Natural killer cell (primary cell): ENCODE data around the gene PVR. TPM values are rescaled to one million over a fixed set of nuclear protein-coding genes. Genes with fewer than 3 reads are reported as not detected.
A peak's percentile ranks its signal among the peaks of the same experiment; 100 is the strongest.

Experiments used
- ATAC-seq, 3 donors: fragments of 150-1000 bp in 2 of 3; fragments of 200-7000 bp in 1 of 3; cut with Tn5 transposase; 1 replicate in 1 of 3; 2 replicates in 2 of 3; pipeline ENCODE4 v1.10.0; 2021; ENCODE audit warnings: mild to moderate bottlenecking in 2 of 3, moderate library complexity in 2 of 3
- DNase-seq, 2 donors: peaks; one replicate each; pipeline versions ENCODE4 v3.0.0 to v3.0.0-alpha.2; 2013 to 2021; ENCODE audit warnings: mixed read lengths in 1 of 2
- H3K27ac ChIP-seq: one replicate; pipeline ENCODE4 v1.5.1; 2013; ENCODE audit warnings: mild to moderate bottlenecking, low read length
- H3K27me3 ChIP-seq: one replicate; pipeline ENCODE4 v1.6.1; 2013; ENCODE audit warnings: low read length; ENCODE audit not compliant: control insufficient read depth, insufficient read depth
- H3K36me3 ChIP-seq: one replicate; pipeline ENCODE4 v1.6.1; 2013; ENCODE audit warnings: low read length; ENCODE audit not compliant: control insufficient read depth, insufficient read depth
- H3K4me1 ChIP-seq: one replicate; pipeline ENCODE4 v1.6.1; 2013; ENCODE audit warnings: low read length; ENCODE audit not compliant: control insufficient read depth, insufficient read depth
- H3K4me3 ChIP-seq: one replicate; pipeline ENCODE4 v1.5.1; 2013; ENCODE audit warnings: low read length
- H3K9me3 ChIP-seq: one replicate; pipeline ENCODE4 v1.6.1; 2013; ENCODE audit warnings: low read length; ENCODE audit not compliant: control insufficient read depth, insufficient read depth
- H3K27ac Mint-ChIP-seq, 2 donors: one replicate each; pipeline ENCODE4 v1.8.0; 2022; ENCODE audit warnings: mild to moderate bottlenecking in 2 of 2, mixed read lengths in 2 of 2, moderate library complexity in 1 of 2
- H3K27me3 Mint-ChIP-seq, 2 donors: one replicate each; pipeline ENCODE4 v1.8.0; 2022; ENCODE audit warnings: low read depth in 2 of 2, mixed read lengths in 2 of 2
- H3K36me3 Mint-ChIP-seq: one replicate; pipeline ENCODE4 v1.8.0; 2022; ENCODE audit warnings: mixed read lengths
- H3K4me1 Mint-ChIP-seq, 2 donors: one replicate each; pipeline ENCODE4 v1.8.0; 2022; ENCODE audit warnings: mixed read lengths in 2 of 2
- H3K4me3 Mint-ChIP-seq: one replicate; pipeline ENCODE4 v1.8.0; 2022; ENCODE audit warnings: mild to moderate bottlenecking, moderate library complexity, mixed read lengths
- H3K9me3 Mint-ChIP-seq, 2 donors: one replicate each; pipeline ENCODE4 v1.8.0; 2022; ENCODE audit warnings: mixed read lengths in 2 of 2
- WGBS: methylation state at CpG from one replicate; pipeline ENCODE4 v1.1.7; 2013; ENCODE audit warnings: missing lambda C conversion rate; ENCODE audit not compliant: insufficient coverage; 5-methylcytosine and 5-hydroxymethylcytosine counted together
- intact Hi-C: fragments of 100-400 bp; cut with micrococcal nuclease; formaldehyde crosslinking; loops from one replicate; pipeline ENCODE4 v1.14.2; 2022
- total RNA-seq, 4 donors: library from RNA; stranded (reverse); fragments of 120-200 nt in 1 of 4; gene quantifications; one replicate each; pipeline versions ENCODE4 v1.2.3 to v1.2.4, GENCODE V29; 2013 to 2022
- TF ChIP-seq, protein P1 (sequence below): fragments of 200-600 bp; IDR thresholded peaks from one replicate; pipeline ENCODE4 v1.8.0; 2022; ENCODE audit warnings: antibody characterized with exemption

The PVR gene, protein sequence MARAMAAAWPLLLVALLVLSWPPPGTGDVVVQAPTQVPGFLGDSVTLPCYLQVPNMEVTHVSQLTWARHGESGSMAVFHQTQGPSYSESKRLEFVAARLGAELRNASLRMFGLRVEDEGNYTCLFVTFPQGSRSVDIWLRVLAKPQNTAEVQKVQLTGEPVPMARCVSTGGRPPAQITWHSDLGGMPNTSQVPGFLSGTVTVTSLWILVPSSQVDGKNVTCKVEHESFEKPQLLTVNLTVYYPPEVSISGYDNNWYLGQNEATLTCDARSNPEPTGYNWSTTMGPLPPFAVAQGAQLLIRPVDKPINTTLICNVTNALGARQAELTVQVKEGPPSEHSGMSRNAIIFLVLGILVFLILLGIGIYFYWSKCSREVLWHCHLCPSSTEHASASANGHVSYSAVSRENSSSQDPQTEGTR
- 10 to 100 TPM in 1 of 3 donors, 1 to 10 TPM in 2; 6.6 to 12.6 (median 7.9) TPM for total RNA-seq
- 3.2 TPM for total RNA-seq (2013)

DNA sequence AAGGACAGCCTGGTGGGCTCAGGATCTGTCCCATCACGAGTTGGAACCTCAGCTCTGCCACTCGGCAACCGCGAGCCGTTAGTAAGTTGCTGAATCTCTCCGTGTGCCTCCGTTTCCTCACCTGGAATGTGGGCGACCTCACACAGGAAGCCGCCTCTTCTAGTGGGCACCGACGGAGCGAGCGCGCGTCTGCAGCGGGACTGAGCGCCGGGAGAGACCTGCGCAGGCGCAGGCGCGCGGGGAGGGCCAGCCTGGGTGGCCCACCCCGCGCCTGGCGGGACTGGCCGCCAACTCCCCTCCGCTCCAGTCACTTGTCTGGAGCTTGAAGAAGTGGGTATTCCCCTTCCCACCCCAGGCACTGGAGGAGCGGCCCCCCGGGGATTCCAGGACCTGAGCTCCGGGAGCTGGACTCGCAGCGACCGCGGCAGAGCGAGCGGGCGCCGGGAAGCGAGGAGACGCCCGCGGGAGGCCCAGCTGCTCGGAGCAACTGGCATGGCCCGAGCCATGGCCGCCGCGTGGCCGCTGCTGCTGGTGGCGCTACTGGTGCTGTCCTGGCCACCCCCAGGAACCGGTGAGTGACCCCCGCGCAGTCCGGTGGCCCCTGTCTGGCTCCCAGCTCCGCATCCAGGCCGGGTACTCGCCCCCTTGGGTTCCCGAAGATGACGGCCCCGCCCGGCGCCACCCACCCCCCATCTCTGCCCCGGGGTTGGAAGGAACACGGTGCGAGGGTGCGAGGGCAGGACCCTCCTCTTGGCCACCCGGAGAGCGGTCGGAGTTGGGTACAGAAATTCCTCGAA is at the start of gene PVR:
Gene PVR, plus strand, starts transcription at position 306 of the 797 bp plus-strand sequence. Its CDS starts 187 bp downstream, at position 493.
- H3K9me3 Mint-ChIP-seq = no peaks in the 10 kb centered on the region
- Histone ChIP-seq H3K4me1 (peaks cover 12% of the 10 kb centered on the region), H3K27me3 (no peaks in the 10 kb centered on the region), H3K36me3 (no peaks in the 10 kb centered on the region), H3K27ac (no peak within 1 kb of the TSS), H3K9me3 (no peaks in the 10 kb centered on the region), H3K4me3 (peak within 1 kb of the TSS; percentile 41)
- TF ChIP-seq, protein P1, sequence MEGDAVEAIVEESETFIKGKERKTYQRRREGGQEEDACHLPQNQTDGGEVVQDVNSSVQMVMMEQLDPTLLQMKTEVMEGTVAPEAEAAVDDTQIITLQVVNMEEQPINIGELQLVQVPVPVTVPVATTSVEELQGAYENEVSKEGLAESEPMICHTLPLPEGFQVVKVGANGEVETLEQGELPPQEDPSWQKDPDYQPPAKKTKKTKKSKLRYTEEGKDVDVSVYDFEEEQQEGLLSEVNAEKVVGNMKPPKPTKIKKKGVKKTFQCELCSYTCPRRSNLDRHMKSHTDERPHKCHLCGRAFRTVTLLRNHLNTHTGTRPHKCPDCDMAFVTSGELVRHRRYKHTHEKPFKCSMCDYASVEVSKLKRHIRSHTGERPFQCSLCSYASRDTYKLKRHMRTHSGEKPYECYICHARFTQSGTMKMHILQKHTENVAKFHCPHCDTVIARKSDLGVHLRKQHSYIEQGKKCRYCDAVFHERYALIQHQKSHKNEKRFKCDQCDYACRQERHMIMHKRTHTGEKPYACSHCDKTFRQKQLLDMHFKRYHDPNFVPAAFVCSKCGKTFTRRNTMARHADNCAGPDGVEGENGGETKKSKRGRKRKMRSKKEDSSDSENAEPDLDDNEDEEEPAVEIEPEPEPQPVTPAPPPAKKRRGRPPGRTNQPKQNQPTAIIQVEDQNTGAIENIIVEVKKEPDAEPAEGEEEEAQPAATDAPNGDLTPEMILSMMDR = no peak
- no peaks in the 10 kb centered on the region for H3K36me3 Mint-ChIP-seq
- H3K27me3 Mint-ChIP-seq = no peaks in the 10 kb centered on the region
- H3K27ac Mint-ChIP-seq = peak within 1 kb of the TSS; percentile 54 to 62
- intact Hi-C loops = no loop called here
- ATAC-seq (peak; percentile 64 to 91 (median 88)), DNase-seq (peak; percentile 29 to 37)
- H3K4me1 Mint-ChIP-seq = peaks cover 0 to 5% of the 10 kb centered on the region in 2 donors
- WGBS = 1% methylated on average over 69 of the region's 70 CpGs
- peak within 1 kb of the TSS; percentile 88 for H3K4me3 Mint-ChIP-seq

DNA sequence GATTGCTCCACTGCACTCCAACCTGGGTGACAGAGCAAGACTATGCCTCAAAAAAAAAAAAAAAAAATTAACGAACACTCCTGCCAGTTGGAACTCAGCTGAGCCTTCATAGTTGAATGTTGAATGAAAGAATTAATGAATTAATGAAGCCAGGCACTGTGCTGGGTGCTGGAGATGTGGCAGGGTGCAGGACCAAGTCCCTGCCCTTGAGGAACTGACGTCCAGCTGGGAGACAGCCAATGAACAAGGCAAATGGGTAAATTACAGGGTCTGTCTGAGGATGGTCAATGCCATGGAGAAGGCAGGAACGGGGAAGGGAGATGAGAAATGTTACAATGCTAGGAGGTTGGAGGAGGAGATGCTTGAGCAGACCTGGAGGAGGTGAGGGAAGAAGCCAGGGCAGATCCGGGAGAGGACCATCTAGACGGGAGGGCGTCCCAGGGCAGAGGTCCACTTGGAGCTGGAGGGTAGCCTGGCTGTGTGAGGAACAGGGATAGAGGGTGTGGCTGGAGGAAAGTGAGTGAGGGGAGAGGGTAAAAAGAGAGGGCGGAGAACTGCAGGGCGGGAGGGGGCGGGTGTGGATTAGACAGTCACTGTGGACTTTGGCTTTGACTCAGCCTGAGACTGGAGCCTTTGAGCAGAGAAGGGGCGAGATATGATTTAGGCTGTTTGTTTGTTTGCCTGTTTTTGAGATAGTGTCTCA is 47.1 kb upstream of the PVR start:
- TF ChIP-seq, protein P1 = no peak
- 91% methylated on average over 10 of the region's 10 CpGs for WGBS
- Mint-ChIP-seq H3K36me3 (no peaks in the 10 kb centered on the region), H3K4me1 (no peaks in the 10 kb centered on the region), H3K27ac (no peak overlapping the region), H3K9me3 (no peaks in the 10 kb centered on the region), H3K27me3 (peaks cover 18 to 23% of the 10 kb centered on the region in 2 donors), H3K4me3 (no peak overlapping the region)
- no peaks in the 10 kb centered on the region for H3K27me3 ChIP-seq
- intact Hi-C loops = no loop called here
- H3K4me1 ChIP-seq = no peaks in the 10 kb centered on the region
- no peak overlapping the region for H3K27ac ChIP-seq
- H3K36me3 ChIP-seq = no peaks in the 10 kb centered on the region
- DNase-seq (no peak), ATAC-seq (no peak)
- no peak overlapping the region for H3K4me3 ChIP-seq
- H3K9me3 ChIP-seq = peaks cover 7% of the 10 kb centered on the region

DNA sequence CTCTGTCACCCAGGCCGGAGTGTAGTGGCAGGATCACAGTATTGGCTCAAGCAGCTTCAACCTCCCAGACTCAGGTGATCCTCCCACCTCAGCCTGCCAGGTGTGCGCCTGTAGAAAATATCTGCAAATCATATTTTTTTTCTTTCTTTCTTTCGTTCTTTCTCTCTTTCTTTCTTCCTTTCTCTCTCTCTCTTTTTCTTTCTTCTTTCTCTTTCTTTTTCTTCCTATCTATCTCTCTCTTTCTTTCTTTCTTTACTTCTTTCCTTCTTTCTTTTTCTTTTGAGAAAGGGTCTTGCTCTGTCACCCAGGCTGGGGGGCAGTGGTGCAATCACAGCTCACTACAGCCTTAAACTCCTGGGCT is 46.6 kb upstream of the PVR start:
- H3K9me3 Mint-ChIP-seq = no peaks in the 10 kb centered on the region
- Histone ChIP-seq H3K4me3 (no peak overlapping the region), H3K36me3 (no peaks in the 10 kb centered on the region), H3K4me1 (no peaks in the 10 kb centered on the region), H3K9me3 (peaks cover 7% of the 10 kb centered on the region), H3K27ac (no peak overlapping the region), H3K27me3 (no peaks in the 10 kb centered on the region)
- ATAC-seq = no peak
- peaks cover 18 to 22% of the 10 kb centered on the region in 2 donors for H3K27me3 Mint-ChIP-seq
- 75% methylated on average over 3 of the region's 3 CpGs for WGBS
- intact Hi-C loops = no loop called here
- H3K27ac Mint-ChIP-seq = no peak overlapping the region
- no peak overlapping the region for H3K4me3 Mint-ChIP-seq
- DNase-seq = no peak
- H3K4me1 Mint-ChIP-seq = no peaks in the 10 kb centered on the region
- no peaks in the 10 kb centered on the region for H3K36me3 Mint-ChIP-seq
- TF ChIP-seq, protein P1 = no peak
